ENCODE measurements around the gene FOXA3. TPM values are rescaled to one million over a fixed set of nuclear protein-coding genes. Genes with fewer than 3 reads are reported as not detected.
"Not testable (repeated sequence)": the region's sequence is repeated elsewhere in the genome, so short reads cannot be mapped to it uniquely, and the experiment has no call there.

The FOXA3 gene
- total RNA-seq, 2 donors from 2014 or later = not detected

- intact Hi-C loops (cut with DNase I) = no loop called here
- peak; percentile 87 to 90 for ATAC-seq
- DNase-seq = peak; percentile 94
Observed at GRCh38 chr19:45885556-45886426, 21.7 kb downstream of the FOXA3 start, which contains the start of gene IRF2BP1. TSS of gene IRF2BP1 (minus strand) at chr19:45886141. CDS start at chr19:45885774, 367 bp downstream.

GRCh38 chr19:45886427-45887199 is 22.5 kb downstream of the FOXA3 start:
- peak; percentile 94 for DNase-seq
- ATAC-seq = peak; percentile 92
- intact Hi-C loops (cut with DNase I) = no loop called here

- intact Hi-C loops (cut with DNase I) = no loop called here
- ATAC-seq = no peak
Observed at GRCh38 chr19:45887200-45887710, 23.1 kb downstream of the FOXA3 start.

GRCh38 chr19:45889210-45889885 is 25.2 kb downstream of the FOXA3 start:
- DNase-seq = no peak
- ATAC-seq = no peak
- intact Hi-C loops (cut with DNase I) = no loop called here

More at GRCh38 chr19:45887200-45887710, 23.1 kb downstream of the FOXA3 start:
- DNase-seq = no peak

GRCh38 chr19:45890877-45891276 is 26.8 kb downstream of the FOXA3 start:
- DNase-seq (no peak), ATAC-seq (no peak)
- intact Hi-C loops (cut with DNase I) = no loop called here

GRCh38 chr19:45895519-45895972 is 31.4 kb downstream of the FOXA3 start:
- intact Hi-C loops (cut with DNase I) = no loop called here
- DNase-seq (no peak), ATAC-seq (no peak)

- ATAC-seq; intact Hi-C loops (cut with DNase I); DNase-seq: not testable (repeated sequence)
Observed at GRCh38 chr19:45895983-45896599, 32.0 kb downstream of the FOXA3 start.

GRCh38 chr19:45897261-45897812 is 33.2 kb downstream of the FOXA3 start:
- intact Hi-C loops (cut with DNase I) = no loop called here
- ATAC-seq (no peak), DNase-seq (no peak)

- no peak for ATAC-seq
Observed at GRCh38 chr19:45899253-45899652, 35.1 kb downstream of the FOXA3 start.

GRCh38 chr19:45899919-45900589 is 35.9 kb downstream of the FOXA3 start:
- ATAC-seq (no peak), DNase-seq (no peak)
- intact Hi-C loops (cut with DNase I) = no loop called here

More at GRCh38 chr19:45899253-45899652, 35.1 kb downstream of the FOXA3 start:
- intact Hi-C loops (cut with DNase I) = no loop called here
- DNase-seq = no peak

- intact Hi-C loops (cut with DNase I) = no loop called here
- no peak for ATAC-seq
Observed at GRCh38 chr19:45900738-45901431, 36.8 kb downstream of the FOXA3 start.

GRCh38 chr19:45901432-45901911 is 37.3 kb downstream of the FOXA3 start:
- ATAC-seq = peak in 1 of 2 donors; percentile 6
- intact Hi-C loops (cut with DNase I) = no loop called here
- peak; percentile 77 for DNase-seq

More at GRCh38 chr19:45900738-45901431, 36.8 kb downstream of the FOXA3 start:
- no peak for DNase-seq

GRCh38 chr19:45901912-45902650 is 38.0 kb downstream of the FOXA3 start, which contains the start of gene MYPOP:
TSS of gene MYPOP (minus strand) at chr19:45902613. CDS start at chr19:45901773, 840 bp downstream.
- DNase-seq = no peak
- ATAC-seq = no peak
- intact Hi-C loops (cut with DNase I) = no loop called here

GRCh38 chr19:45902651-45903625 is 38.8 kb downstream of the FOXA3 start:
- intact Hi-C loops (cut with DNase I) = no loop called here
- DNase-seq (peak; percentile 99), ATAC-seq (peak; percentile 95 to 96)

GRCh38 chr19:45905011-45905410 is 40.9 kb downstream of the FOXA3 start:
- intact Hi-C loops (cut with DNase I) = no loop called here
- ATAC-seq = no peak

More at GRCh38 chr19:45905011-45905410, 40.9 kb downstream of the FOXA3 start:
- no peak for DNase-seq
